Mononuclear cell (primary cell): ENCODE data around the gene ITPR1. TPM values are rescaled to one million over a fixed set of nuclear protein-coding genes. Genes with fewer than 3 reads are reported as not detected.

Source experiments
- H3K27me3 ChIP-seq: 2 replicates; pipeline ENCODE4 v1.6.0; 2011; ENCODE audit warnings: low read length, control low read depth; ENCODE audit not compliant: insufficient read depth
- H3K4me1 ChIP-seq: 2 replicates; pipeline ENCODE4 v1.5.1; 2011; ENCODE audit warnings: mild to moderate bottlenecking, low read length, control low read depth; ENCODE audit not compliant: insufficient read depth
- H3K4me3 ChIP-seq: 2 replicates; pipeline ENCODE4 v1.5.1; 2011; ENCODE audit warnings: mild to moderate bottlenecking, low read length, moderate library complexity
- H3K9me3 ChIP-seq: 2 replicates; pipeline ENCODE4 v1.5.1; 2011; ENCODE audit warnings: low read depth, mild to moderate bottlenecking, control low read depth, low read length
- total RNA-seq: library from RNA; depleted of rRNA; stranded (reverse); fragments of >200 nt; gene quantifications from one replicate; pipeline ENCODE4 v1.2.3, GENCODE V29; 2012

Gene ITPR1
- total RNA-seq, 1 donor: 116 TPM

DNA sequence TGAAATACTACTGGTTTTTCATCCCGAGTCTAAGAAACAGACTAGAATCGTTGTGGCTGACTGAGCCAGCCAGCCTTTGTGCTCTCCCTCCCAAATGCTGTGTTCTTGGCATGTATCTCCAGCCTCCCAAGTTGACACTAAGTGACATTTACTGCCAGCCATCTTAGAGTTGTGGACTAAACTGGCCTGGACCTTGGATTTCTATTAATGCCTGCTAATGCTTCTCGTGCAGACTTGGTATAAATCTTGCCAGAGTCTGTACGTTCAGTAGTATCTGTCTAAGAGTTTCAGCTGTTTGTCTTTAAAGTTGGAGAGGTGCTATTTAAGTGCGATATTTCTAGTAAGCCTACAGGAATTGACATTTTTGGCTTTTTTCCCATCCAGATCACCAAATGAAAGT, 319.4 kb downstream of the ITPR1 start:
- no peak overlapping the region for H3K4me3 ChIP-seq

DNA sequence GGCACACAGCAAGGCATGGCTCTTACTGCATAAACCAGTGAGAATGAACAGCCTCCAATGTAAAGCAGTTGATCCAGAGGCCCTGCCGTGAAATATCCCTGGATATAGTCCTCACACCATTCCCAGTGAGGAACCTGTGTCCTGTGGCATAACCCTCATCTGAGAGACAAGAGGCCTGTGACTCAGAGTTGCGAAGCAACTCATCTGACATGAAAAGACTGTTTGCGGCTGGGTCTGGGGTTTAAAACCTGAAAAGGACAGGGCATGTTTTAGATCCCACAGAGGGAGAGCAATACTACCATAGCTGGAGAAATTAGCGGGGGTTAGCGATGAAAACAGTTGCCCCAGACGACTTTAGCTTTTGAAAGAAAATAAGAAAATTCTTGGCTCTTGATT, 320.8 kb downstream of the ITPR1 start:
- no peaks in the 10 kb centered on the region for H3K9me3 ChIP-seq
- no peak overlapping the region for H3K4me3 ChIP-seq
- H3K4me1 ChIP-seq: peaks cover 17% of the 10 kb centered on the region
- no peaks in the 10 kb centered on the region for H3K27me3 ChIP-seq

More for the DNA sequence above, 319.4 kb downstream of the ITPR1 start:
- Histone ChIP-seq H3K27me3 (no peaks in the 10 kb centered on the region), H3K4me1 (peaks cover 17% of the 10 kb centered on the region), H3K9me3 (no peaks in the 10 kb centered on the region)

DNA sequence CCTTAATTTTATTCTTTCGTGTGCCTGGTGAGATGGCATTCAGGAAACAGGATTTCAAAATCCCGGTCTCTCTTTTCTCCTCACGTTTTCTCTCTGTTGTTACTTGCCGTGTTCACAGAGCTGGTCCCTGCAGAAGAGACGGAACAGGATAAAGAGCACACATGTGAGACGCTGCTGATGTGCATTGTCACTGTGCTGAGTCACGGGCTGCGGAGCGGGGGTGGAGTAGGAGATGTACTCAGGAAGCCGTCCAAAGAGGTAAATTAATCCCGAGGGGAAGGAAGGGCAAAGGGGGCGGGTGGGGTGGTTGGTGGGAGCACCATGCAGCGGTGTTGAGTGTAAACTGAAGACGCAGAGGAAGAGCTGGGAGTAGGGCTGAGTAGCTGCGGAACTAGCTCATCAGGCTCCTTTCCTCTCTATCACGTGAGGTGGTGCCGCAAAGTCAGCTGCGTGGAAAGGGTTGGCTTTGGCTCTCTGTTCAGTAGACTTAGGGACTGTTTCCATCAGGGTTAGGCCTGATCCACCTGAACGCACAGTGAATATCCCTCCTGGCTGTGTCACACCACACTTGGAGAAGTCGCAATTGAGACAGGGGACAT, 321.3 kb downstream of the ITPR1 start:
- H3K27me3 ChIP-seq: no peaks in the 10 kb centered on the region
- H3K9me3 ChIP-seq: no peaks in the 10 kb centered on the region
- H3K4me1 ChIP-seq: peaks cover 17% of the 10 kb centered on the region
- no peak overlapping the region for H3K4me3 ChIP-seq

DNA sequence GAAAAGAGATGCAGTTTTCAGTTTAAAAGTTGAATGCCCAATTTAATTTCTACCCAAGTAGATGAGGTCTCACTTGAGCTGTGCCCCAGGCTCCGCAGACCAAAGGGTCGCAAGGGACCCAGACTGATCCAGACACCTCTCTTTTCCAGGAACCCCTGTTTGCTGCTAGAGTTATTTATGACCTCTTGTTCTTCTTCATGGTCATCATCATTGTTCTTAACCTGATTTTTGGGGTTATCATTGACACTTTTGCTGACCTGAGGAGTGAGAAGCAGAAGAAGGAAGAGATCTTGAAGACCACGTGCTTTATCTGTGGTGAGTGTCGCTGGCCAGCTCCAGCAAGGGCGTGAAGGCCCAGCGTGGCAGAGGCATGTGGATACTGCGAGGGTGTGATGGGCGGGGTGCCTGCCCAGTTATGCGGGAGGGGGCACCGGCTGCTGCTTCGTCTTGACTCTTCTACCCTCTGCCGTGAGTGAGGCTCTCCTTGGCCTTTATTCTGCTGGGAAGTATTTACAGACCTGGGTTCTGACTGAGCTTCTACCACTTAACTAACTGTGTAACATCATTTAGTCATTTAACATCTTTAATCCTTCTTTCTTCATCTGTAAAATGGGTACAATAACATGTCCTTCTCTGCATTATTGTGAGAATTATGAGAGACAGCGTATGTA, 321.9 kb downstream of the ITPR1 start:
- no peaks in the 10 kb centered on the region for H3K27me3 ChIP-seq
- no peaks in the 10 kb centered on the region for H3K9me3 ChIP-seq
- no peak overlapping the region for H3K4me3 ChIP-seq
- H3K4me1 ChIP-seq: peaks cover 17% of the 10 kb centered on the region

DNA sequence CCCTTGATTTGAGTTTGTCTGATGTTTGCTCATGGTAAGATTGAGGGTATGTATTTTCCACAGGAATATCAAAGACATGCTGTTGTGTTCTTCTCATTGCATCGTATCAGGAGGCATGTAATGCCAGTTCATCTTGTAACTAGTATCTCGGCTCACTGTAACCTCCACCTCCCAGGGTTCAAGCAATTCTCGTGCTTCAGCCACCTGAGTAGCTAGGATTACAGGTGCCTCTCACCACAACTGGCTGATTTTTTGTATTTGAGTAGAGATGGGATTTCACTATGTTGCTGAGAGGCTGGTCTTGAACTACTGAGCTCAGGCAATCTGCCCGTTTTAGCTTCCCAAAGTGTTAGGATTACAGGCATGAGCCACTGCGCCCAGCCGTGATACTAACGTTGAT, 323.2 kb downstream of the ITPR1 start:
- peaks cover 22% of the 10 kb centered on the region for H3K4me1 ChIP-seq
- no peaks in the 10 kb centered on the region for H3K9me3 ChIP-seq
- H3K27me3 ChIP-seq: no peaks in the 10 kb centered on the region
- no peak overlapping the region for H3K4me3 ChIP-seq

DNA sequence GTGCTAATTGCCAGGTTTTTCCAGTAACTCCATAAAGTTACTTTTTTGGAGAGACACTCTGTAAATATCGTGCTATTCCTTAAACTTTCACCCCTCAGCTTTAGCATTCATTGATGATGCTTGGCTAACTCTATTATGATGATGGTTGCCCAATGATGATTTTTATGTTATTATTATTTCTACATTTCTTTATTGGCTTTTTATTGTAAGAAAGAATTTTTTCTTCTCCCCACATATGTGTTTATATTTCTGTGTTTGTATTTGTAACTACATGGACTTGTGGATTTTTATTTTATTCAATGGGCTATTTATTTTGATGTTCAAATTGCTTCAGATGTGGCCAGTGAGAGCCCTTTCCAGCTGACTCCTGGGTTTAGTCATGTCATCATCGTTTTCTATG, 323.6 kb downstream of the ITPR1 start:
- Histone ChIP-seq H3K27me3 (no peaks in the 10 kb centered on the region), H3K9me3 (no peaks in the 10 kb centered on the region), H3K4me1 (peaks cover 26% of the 10 kb centered on the region), H3K4me3 (no peak overlapping the region)

DNA sequence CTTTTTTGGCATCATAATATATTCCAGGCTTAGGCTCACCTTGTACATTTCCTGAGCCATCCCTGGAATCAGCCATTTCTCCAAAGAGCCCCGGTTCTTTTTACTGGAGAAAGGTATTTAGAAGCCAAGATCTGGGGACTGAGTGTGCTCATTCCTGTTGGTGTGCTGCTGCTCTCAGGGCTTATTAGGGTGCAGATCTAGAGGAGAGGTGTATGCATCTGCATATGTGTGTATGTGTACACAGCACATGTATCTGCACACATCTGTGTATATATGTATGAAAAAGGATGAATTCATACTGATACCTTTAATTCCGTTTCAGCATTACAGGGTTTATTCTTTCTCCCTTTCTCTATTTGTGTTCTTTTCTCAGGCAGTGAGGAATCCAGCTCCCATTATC, 324.0 kb downstream of the ITPR1 start:
- H3K27me3 ChIP-seq: no peaks in the 10 kb centered on the region
- no peaks in the 10 kb centered on the region for H3K9me3 ChIP-seq
- H3K4me1 ChIP-seq: peaks cover 30% of the 10 kb centered on the region
- H3K4me3 ChIP-seq: no peak overlapping the region

DNA sequence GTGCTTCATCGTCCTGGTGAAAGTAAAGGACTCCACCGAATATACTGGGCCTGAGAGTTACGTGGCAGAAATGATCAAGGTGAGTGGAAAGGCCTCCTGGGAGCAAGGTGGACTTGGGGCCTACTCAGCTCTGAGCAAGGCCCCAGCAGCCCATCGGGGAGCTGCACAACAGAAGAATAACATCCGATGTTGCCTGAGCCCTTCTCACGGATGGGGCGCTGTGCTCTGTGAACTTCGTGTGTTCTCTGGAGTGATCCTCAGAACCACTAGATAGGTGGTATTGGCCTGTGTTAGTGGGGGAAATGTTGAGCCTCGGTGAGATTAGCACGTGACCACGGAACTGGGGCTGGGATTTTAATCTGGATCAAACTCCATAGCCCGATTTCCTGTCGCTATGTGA, 325.0 kb downstream of the ITPR1 start:
- peaks cover 39% of the 10 kb centered on the region for H3K4me1 ChIP-seq
- no peak overlapping the region for H3K4me3 ChIP-seq
- H3K9me3 ChIP-seq: no peaks in the 10 kb centered on the region
- no peaks in the 10 kb centered on the region for H3K27me3 ChIP-seq

DNA sequence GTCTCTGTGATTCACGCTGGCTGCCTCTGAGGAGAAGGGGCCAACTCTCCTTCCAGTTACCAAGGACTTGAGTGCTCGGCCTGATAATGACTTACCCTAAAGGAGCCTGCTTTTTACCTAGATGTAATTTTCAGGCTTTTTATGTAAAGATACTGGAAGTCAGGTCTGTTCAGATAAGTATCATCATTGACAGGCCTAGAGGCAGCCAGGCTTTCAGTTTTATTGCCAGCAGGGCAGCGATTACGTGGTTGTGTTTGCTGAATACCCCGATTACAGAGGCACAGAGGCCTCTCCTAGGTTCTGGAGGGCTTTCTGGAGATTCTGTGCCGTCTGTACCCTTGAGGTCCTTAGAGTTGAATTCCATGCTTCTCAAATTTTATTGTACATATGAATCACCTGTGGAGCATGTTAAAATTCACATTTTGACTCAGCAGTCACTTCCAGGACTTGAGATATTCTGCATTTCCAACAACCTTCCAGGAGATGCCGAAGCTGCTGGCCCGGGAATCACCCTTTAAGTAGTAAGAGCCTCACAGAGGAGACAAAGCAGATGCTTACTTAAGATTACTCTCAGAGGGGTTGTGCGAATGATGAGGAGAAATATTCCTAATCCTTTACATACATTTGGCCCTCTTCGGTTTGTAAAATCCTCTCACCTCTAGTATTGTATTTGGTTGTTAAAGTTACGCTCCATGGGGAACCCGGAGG, 326.0 kb downstream of the ITPR1 start:
- no peak overlapping the region for H3K4me3 ChIP-seq
- H3K9me3 ChIP-seq: no peaks in the 10 kb centered on the region
- no peaks in the 10 kb centered on the region for H3K27me3 ChIP-seq
- H3K4me1 ChIP-seq: peaks cover 37% of the 10 kb centered on the region

DNA sequence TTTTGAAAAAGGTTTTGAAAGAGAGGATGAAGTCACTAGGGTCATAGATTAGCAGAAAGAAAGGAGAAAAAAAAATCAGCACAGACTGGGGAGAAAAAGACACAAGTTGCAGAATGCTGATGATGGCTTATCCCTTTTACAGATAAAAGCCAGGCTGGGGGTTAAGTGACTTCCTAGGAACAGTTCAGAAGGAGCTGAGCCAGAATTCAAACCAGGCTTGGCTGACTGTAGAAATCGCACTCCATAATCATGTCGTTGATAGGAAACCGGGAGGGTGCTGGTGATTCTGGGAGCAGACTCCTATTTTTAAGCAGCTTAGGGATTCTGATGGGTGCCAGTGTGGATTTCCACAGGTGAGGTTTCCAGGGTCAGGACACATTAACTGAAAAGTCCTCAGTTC, 326.6 kb downstream of the ITPR1 start:
- Histone ChIP-seq H3K9me3 (no peaks in the 10 kb centered on the region), H3K4me1 (peaks cover 38% of the 10 kb centered on the region), H3K27me3 (no peaks in the 10 kb centered on the region)

DNA sequence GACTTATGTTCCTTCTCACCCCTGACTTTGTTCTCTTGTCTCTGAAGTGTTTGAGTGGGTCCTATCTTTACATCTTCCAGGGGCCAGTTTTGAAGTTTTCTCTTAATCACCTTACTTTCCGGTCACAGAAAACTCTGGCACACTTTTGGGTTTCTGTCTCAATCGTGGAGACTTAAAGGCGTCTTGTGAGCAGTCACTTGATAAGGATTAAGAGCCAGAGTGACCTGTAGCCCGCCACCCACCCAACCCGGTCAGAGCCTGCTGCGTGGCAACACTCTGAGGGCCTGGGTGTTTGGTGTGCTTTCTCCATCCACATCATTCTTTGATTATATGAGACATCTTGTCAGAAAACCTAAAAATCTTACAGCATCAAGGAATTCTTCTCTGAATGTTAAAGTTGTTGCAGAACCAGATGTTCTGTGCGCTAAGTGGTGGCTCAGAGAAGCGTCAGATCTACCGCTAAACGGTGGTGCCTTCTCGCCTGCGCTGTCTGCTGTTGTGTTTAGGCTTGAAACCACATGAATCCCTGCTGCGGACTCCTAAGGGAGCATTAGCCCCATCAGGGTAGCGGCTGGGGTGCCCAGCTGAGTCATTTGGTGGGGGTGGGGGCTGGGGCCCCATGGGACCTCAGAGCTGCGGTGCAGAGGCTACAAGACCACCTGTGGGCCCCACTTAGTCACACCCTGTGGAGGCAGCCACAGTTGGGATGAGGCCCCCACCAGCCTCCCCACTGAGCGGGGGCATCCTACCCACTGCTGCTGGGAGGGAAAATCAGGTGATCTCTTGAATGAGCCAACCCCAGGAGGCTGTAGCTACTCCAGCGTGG, 327.4 kb downstream of the ITPR1 start:
- Histone ChIP-seq H3K4me3 (no peak overlapping the region), H3K4me1 (peaks cover 42% of the 10 kb centered on the region), H3K27me3 (no peaks in the 10 kb centered on the region), H3K9me3 (no peaks in the 10 kb centered on the region)

More for the DNA sequence above, 326.6 kb downstream of the ITPR1 start:
- H3K4me3 ChIP-seq: no peak overlapping the region

DNA sequence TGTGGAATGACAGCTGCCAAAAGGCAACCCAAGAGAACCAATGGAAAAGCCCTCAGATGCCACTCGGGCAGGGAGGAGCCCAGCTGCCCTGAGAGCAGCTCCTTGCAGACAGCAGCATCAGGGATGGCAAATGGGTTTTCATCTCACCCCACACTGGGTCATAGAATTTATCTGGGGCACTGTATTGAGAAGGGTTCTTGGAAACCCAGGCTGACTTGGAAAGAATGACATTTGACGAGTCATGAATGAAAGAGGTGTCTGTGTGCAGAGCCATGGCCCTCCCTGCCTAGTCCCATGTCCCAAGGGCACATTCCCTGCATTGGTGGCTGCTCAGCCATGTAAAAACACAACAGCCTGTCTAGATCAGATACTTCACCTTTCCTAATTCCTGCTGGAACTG, 328.2 kb downstream of the ITPR1 start:
- Histone ChIP-seq H3K4me1 (peaks cover 50% of the 10 kb centered on the region), H3K9me3 (no peaks in the 10 kb centered on the region), H3K27me3 (no peaks in the 10 kb centered on the region), H3K4me3 (no peak overlapping the region)

DNA sequence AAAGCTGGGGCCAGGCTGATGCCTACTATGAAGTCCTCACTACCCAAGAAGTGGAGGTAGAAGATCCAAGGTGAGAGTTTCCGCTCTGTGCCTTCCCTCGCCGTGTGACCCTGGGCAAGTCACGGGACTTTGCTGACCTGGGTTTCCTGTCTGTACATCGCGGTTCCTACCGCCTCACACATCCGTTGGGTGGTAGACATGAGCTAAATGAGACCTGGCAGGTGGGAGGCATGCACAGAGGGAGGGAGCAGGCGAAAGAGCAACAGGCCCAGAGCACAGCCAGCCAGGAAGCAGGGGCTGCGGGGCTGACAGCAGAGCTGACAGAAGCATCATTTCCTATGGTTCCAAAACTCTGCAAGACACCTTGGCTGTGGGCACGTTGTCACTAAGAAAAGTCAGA, 328.8 kb downstream of the ITPR1 start:
- Histone ChIP-seq H3K9me3 (no peaks in the 10 kb centered on the region), H3K4me3 (no peak overlapping the region), H3K27me3 (no peaks in the 10 kb centered on the region), H3K4me1 (peaks cover 56% of the 10 kb centered on the region)

DNA sequence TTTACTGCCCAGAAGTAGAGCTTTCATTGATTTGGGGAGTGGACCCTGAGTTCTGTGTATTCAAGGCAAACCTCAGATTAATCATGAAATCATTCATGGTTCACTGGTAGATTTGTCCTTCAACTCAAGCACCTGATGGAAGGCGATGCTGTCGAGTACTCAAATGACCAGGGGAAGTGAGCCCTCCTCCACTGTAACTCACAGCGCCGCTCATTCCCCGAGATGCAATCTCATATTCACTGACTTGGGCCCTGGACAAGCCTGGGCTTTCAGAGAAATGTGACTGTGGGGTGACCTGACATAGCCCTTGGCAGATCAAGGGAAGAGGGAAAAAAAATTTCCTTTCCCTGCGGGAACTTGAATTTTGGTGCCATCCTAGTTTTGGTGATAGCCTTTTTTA, 329.4 kb downstream of the ITPR1 start:
- Histone ChIP-seq H3K27me3 (no peaks in the 10 kb centered on the region), H3K4me3 (no peak overlapping the region), H3K9me3 (no peaks in the 10 kb centered on the region), H3K4me1 (peaks cover 60% of the 10 kb centered on the region)

DNA sequence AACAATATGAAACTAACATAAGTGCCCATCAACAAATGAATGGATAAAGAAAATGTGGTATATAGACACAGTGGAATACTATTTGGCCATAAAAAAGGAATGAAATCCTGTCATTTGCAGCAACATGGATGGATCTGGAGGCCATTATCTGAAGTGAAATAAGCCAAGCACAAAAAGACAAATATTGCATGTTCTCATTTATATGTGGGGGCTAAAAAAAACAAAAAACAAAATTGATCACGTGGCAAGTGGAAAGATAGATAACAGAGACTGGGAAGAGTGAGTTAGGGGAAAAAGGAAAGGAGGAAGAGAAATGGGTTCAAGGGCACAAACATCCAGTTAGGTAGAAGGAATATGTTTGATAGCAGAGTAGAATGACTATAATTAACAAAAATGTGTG, 330.2 kb downstream of the ITPR1 start:
- Histone ChIP-seq H3K9me3 (no peaks in the 10 kb centered on the region), H3K4me1 (peaks cover 68% of the 10 kb centered on the region), H3K4me3 (no peak overlapping the region), H3K27me3 (no peaks in the 10 kb centered on the region)
